Activated CD8-positive, alpha-beta memory T cell treated with anti-CD3 and anti-CD28 coated beads, Interleukin-2, amount 10 ng/mL, durations not matched to agents 7 days and 5 days (primary cell): ENCODE measurements around the gene NT5E. TPM values are rescaled to one million over a fixed set of nuclear protein-coding genes. Genes with fewer than 3 reads are reported as not detected.

Experiments
- total RNA-seq, 2 experiments: library from RNA; stranded (reverse); gene quantifications; one replicate each; pipeline ENCODE4 v1.2.3, GENCODE V29; 2021

NT5E gene
- total RNA-seq, 2 experiments from 2014 or later = 17.3 to 24.1 TPM

Other genes starting within 250 kb of the NT5E start
- gene SNX14, start 143.8 kb downstream of the NT5E start, total RNA-seq = 10 to 100 TPM; 62.8 to 67.3 TPM
- 100 to 1,000 TPM; 105 to 146 TPM for gene SYNCRIP, start 192.8 kb downstream of the NT5E start, total RNA-seq